Stimulated activated naive CD8-positive, alpha-beta T cell treated with anti-CD3 and anti-CD28 coated beads, Interleukin-15, amount 100 ng/mL, for 72 hours (primary cell): Measurements from ENCODE around the gene AJAP1.

Experiments used
- ATAC-seq: fragments of 150-1000 bp; cut with Tn5 transposase; 2 replicates; pipeline ENCODE4 v1.10.0; 2021; ENCODE audit warnings: mild to moderate bottlenecking, moderate library complexity
- DNase-seq, 2 donors: peaks; one replicate each; pipeline ENCODE4 v3.0.0; 2021 to 2022
- H3K27ac Mint-ChIP-seq, 2 donors: one replicate each; pipeline ENCODE4 v1.8.0; 2022; ENCODE audit warnings: mild to moderate bottlenecking in 2 of 2, mixed read lengths in 2 of 2, moderate library complexity in 2 of 2
- H3K27me3 Mint-ChIP-seq: one replicate; pipeline ENCODE4 v1.8.0; 2022; ENCODE audit warnings: mixed read lengths
- H3K4me1 Mint-ChIP-seq: one replicate; pipeline ENCODE4 v1.8.0; 2022; ENCODE audit warnings: mild to moderate bottlenecking, mixed read lengths
- H3K4me3 Mint-ChIP-seq, 2 donors: one replicate each; pipeline ENCODE4 v1.8.0; 2022; ENCODE audit warnings: mild to moderate bottlenecking in 2 of 2, mixed read lengths in 2 of 2, moderate library complexity in 1 of 2
- H3K9me3 Mint-ChIP-seq, 2 donors: one replicate each; pipeline ENCODE4 v1.8.0; 2022; ENCODE audit warnings: mixed read lengths in 2 of 2

AJAP1 gene

GRCh38 chr1:4695241-4695640 lies 40.8 kb downstream of the AJAP1 start:
- Mint-ChIP-seq H3K4me1 (no peaks in the 10 kb centered on the region), H3K4me3 (no peak overlapping the region), H3K27me3 (peaks cover 3% of the 10 kb centered on the region), H3K27ac (no peak overlapping the region), H3K9me3 (no peaks in the 10 kb centered on the region)
- DNase-seq (no peak), ATAC-seq (peak; percentile 18)

- H3K27ac Mint-ChIP-seq = no peak overlapping the region
- no peaks in the 10 kb centered on the region for H3K9me3 Mint-ChIP-seq
- DNase-seq (no peak), ATAC-seq (no peak)
- peaks cover 8% of the 10 kb centered on the region for H3K27me3 Mint-ChIP-seq
- no peaks in the 10 kb centered on the region for H3K4me1 Mint-ChIP-seq
- H3K4me3 Mint-ChIP-seq = no peak overlapping the region
These were observed 41.8 kb downstream of the AJAP1 start for GRCh38 chr1:4696161-4696745.

- Mint-ChIP-seq H3K27me3 (peaks cover 8% of the 10 kb centered on the region), H3K27ac (no peak overlapping the region), H3K4me3 (no peak overlapping the region), H3K9me3 (no peaks in the 10 kb centered on the region), H3K4me1 (no peaks in the 10 kb centered on the region)
- DNase-seq = no peak
- no peak for ATAC-seq
These were observed 42.3 kb downstream of the AJAP1 start for GRCh38 chr1:4696753-4697152.

- DNase-seq (no peak), ATAC-seq (no peak)
- Mint-ChIP-seq H3K27ac (no peak overlapping the region), H3K9me3 (no peaks in the 10 kb centered on the region), H3K4me1 (no peaks in the 10 kb centered on the region), H3K4me3 (no peak overlapping the region), H3K27me3 (peaks cover 8% of the 10 kb centered on the region)
These were observed 43.4 kb downstream of the AJAP1 start for GRCh38 chr1:4697801-4698200.

GRCh38 chr1:4698911-4699310 lies 44.5 kb downstream of the AJAP1 start:
- no peak overlapping the region for H3K27ac Mint-ChIP-seq
- H3K4me3 Mint-ChIP-seq = no peak overlapping the region
- DNase-seq (no peak), ATAC-seq (no peak)
- no peaks in the 10 kb centered on the region for H3K4me1 Mint-ChIP-seq
- H3K9me3 Mint-ChIP-seq = no peaks in the 10 kb centered on the region
- H3K27me3 Mint-ChIP-seq = peaks cover 8% of the 10 kb centered on the region

- DNase-seq (no peak), ATAC-seq (no peak)
- no peaks in the 10 kb centered on the region for H3K4me1 Mint-ChIP-seq
- peaks cover 8% of the 10 kb centered on the region for H3K27me3 Mint-ChIP-seq
- H3K9me3 Mint-ChIP-seq = no peaks in the 10 kb centered on the region
- peak overlapping the region in 1 of 2 donors; percentile 66 for H3K27ac Mint-ChIP-seq
- no peak overlapping the region for H3K4me3 Mint-ChIP-seq
These were observed 45.2 kb downstream of the AJAP1 start for GRCh38 chr1:4699376-4700301.

GRCh38 chr1:4700801-4701200 lies 46.4 kb downstream of the AJAP1 start:
- H3K9me3 Mint-ChIP-seq = no peaks in the 10 kb centered on the region
- no peak overlapping the region for H3K27ac Mint-ChIP-seq
- DNase-seq (no peak), ATAC-seq (no peak)
- H3K4me3 Mint-ChIP-seq = no peak overlapping the region
- H3K4me1 Mint-ChIP-seq = no peaks in the 10 kb centered on the region
- H3K27me3 Mint-ChIP-seq = peaks cover 8% of the 10 kb centered on the region

- Mint-ChIP-seq H3K4me3 (no peak overlapping the region), H3K27ac (no peak overlapping the region), H3K4me1 (no peaks in the 10 kb centered on the region), H3K9me3 (no peaks in the 10 kb centered on the region), H3K27me3 (peaks cover 10% of the 10 kb centered on the region)
- DNase-seq (no peak), ATAC-seq (no peak)
These were observed 46.9 kb downstream of the AJAP1 start for GRCh38 chr1:4701276-4701675.

GRCh38 chr1:4702464-4702863 lies 48.1 kb downstream of the AJAP1 start:
- DNase-seq = no peak
- no peaks in the 10 kb centered on the region for H3K4me1 Mint-ChIP-seq
- H3K27ac Mint-ChIP-seq = no peak overlapping the region
- no peaks in the 10 kb centered on the region for H3K9me3 Mint-ChIP-seq
- peaks cover 22% of the 10 kb centered on the region for H3K27me3 Mint-ChIP-seq
- H3K4me3 Mint-ChIP-seq = no peak overlapping the region
- no peak for ATAC-seq

GRCh38 chr1:4702932-4703331 lies 48.5 kb downstream of the AJAP1 start:
- Mint-ChIP-seq H3K27me3 (peaks cover 26% of the 10 kb centered on the region), H3K9me3 (no peaks in the 10 kb centered on the region), H3K27ac (no peak overlapping the region), H3K4me1 (no peaks in the 10 kb centered on the region), H3K4me3 (no peak overlapping the region)
- no peak for DNase-seq
- no peak for ATAC-seq

- DNase-seq = no peak
- H3K4me1 Mint-ChIP-seq = no peaks in the 10 kb centered on the region
- no peaks in the 10 kb centered on the region for H3K9me3 Mint-ChIP-seq
- H3K27me3 Mint-ChIP-seq = peaks cover 26% of the 10 kb centered on the region
- no peak overlapping the region for H3K4me3 Mint-ChIP-seq
- ATAC-seq = no peak
- no peak overlapping the region for H3K27ac Mint-ChIP-seq
These were observed 49.2 kb downstream of the AJAP1 start for GRCh38 chr1:4703646-4704045.

GRCh38 chr1:4708840-4709507 lies 54.6 kb downstream of the AJAP1 start:
- Mint-ChIP-seq H3K9me3 (no peaks in the 10 kb centered on the region), H3K4me3 (no peak overlapping the region), H3K27ac (no peak overlapping the region), H3K4me1 (peaks cover 10% of the 10 kb centered on the region), H3K27me3 (peaks cover 41% of the 10 kb centered on the region)
- ATAC-seq (peak; percentile 57), DNase-seq (no peak)

GRCh38 chr1:4709641-4710040 lies 55.2 kb downstream of the AJAP1 start:
- Mint-ChIP-seq H3K4me3 (no peak overlapping the region), H3K27me3 (peaks cover 41% of the 10 kb centered on the region), H3K4me1 (peaks cover 10% of the 10 kb centered on the region), H3K27ac (no peak overlapping the region), H3K9me3 (no peaks in the 10 kb centered on the region)
- DNase-seq = no peak
- no peak for ATAC-seq

- ATAC-seq (peak; percentile 35), DNase-seq (no peak)
- peak overlapping the region; percentile 49 to 58 for H3K4me3 Mint-ChIP-seq
- peaks cover 10% of the 10 kb centered on the region for H3K4me1 Mint-ChIP-seq
- peaks cover 41% of the 10 kb centered on the region for H3K27me3 Mint-ChIP-seq
- H3K9me3 Mint-ChIP-seq = no peaks in the 10 kb centered on the region
- H3K27ac Mint-ChIP-seq = peak overlapping the region in 1 of 2 donors; percentile 61
These were observed 56.4 kb downstream of the AJAP1 start for GRCh38 chr1:4710592-4711415.
